SH-SY5Y (cell line): Measurements from ENCODE around the gene C19orf38.

Experiments used
- GATA2 ChIP-seq: IDR thresholded peaks from 2 replicates; pipeline ENCODE4 v1.6.1; 2011; ENCODE audit warnings: mild to moderate bottlenecking, low read depth, low read length
- GATA3 ChIP-seq: IDR thresholded peaks from 2 replicates; pipeline ENCODE4 v1.6.1; 2011; ENCODE audit warnings: low read depth, mild to moderate bottlenecking, low read length, moderate library complexity

DNA sequence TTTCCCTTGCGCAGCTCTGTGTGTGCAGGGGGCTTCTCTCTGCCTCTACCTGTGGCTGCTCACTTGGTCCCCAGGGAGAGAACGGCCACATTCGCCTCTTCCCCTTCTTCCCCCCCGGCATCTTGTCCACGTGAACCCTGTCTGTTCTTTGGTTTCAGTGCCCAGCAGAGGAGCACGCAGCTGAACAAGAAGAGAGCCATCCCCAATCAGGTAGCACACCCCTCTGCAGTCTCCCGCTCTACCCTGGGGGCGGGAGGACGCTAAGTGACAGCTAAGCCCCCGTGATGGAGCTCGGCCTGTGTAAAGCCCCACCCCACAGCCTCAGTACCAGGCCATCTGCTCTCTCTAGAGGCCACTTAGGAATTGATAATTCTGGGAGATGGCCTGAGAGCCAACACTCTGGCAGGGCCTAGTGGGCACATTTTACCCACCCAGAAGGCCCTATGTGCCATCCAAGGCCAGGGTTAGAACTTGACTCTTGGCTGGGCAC is 42.4 kb upstream of the C19orf38 start:
- TF ChIP-seq GATA3 (no peak), GATA2 (no peak)
